Choroid plexus epithelial cell (primary cell): ENCODE data around the gene TBX18.

Experiments
- DNase-seq: peaks from one replicate; pipeline ENCODE4 v3.0.0-alpha.2; 2010; ENCODE audit warnings: low read depth
- H3K4me3 ChIP-seq: 2 replicates; pipeline ENCODE4 v1.5.1; 2011; ENCODE audit warnings: low read depth, mild to moderate bottlenecking, control low read depth, low read length, moderate library complexity
- CTCF ChIP-seq: conservative IDR thresholded peaks from 2 replicates; pipeline ENCODE4 v1.5.1; 2011; ENCODE audit warnings: low read depth, mild to moderate bottlenecking, control low read depth, inconsistent platforms, low read length, moderate library complexity

The TBX18 gene

DNA sequence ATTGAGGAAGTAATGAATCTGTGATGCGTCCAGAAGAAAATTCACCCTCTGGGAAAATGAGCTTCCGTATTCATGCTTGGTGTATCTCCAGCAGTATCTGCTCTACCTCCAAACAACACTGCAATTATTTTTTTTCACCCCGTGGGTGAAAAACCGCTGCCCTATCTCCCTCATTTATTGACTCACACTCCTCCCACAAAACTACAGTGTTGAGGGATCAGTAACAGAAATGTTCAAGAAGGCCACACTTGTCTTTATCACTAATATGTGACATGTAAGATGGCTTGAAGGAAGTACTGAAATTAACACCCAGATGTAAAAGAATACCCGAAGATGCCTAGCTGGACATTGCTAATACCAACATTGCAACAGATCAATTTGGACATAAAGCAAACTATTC lies 4.9 kb upstream of the TBX18 start:
- peak; percentile 58 for DNase-seq
- no peak for TF ChIP-seq CTCF

DNA sequence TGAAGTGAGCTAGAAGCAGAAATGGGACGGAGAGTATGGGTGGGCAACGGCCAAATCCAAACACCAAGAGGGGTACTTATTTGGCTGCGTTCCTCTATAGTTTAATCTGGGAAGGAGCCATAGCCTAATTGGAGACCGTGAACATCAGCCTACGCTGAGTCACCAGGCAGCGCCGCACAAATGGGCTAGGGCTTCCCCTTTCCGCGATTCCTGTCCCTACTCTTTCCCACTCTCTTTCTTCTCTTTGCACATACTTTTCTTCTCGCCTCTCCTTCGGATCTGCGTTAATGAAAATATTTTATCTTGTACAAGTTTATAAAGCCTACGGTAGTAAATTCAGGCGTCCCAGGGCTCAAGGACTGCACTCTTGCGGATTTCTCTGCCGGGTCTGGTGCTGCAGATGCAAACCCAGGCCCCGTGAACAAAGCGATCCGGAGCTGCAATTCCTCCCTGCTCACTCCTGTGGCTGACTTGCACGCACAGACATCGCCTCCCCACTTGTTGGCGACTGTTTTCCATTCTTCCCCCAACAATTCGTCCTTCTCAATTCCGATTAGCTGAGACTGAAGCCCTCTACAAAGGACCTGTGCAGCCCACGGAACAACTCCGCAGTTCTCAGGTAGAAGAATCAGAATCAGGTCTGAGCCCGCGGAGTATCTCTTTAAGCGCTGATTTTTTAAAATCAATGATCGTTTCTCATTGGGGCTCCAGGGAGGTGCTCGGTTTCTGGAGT lies 4.2 kb upstream of the TBX18 start:
- H3K4me3 ChIP-seq: peak overlapping the region; percentile 66
- DNase-seq: peak; percentile 85
- TF ChIP-seq CTCF: peak; percentile 18

More for the DNA sequence above, 4.9 kb upstream of the TBX18 start:
- peak overlapping the region; percentile 66 for H3K4me3 ChIP-seq

- no peak for TF ChIP-seq CTCF
- DNase-seq: no peak
- peak overlapping the region; percentile 31 for H3K4me3 ChIP-seq
These were observed 3.3 kb upstream of the TBX18 start for GRCh38 chr6:84767526-84768201.

DNA sequence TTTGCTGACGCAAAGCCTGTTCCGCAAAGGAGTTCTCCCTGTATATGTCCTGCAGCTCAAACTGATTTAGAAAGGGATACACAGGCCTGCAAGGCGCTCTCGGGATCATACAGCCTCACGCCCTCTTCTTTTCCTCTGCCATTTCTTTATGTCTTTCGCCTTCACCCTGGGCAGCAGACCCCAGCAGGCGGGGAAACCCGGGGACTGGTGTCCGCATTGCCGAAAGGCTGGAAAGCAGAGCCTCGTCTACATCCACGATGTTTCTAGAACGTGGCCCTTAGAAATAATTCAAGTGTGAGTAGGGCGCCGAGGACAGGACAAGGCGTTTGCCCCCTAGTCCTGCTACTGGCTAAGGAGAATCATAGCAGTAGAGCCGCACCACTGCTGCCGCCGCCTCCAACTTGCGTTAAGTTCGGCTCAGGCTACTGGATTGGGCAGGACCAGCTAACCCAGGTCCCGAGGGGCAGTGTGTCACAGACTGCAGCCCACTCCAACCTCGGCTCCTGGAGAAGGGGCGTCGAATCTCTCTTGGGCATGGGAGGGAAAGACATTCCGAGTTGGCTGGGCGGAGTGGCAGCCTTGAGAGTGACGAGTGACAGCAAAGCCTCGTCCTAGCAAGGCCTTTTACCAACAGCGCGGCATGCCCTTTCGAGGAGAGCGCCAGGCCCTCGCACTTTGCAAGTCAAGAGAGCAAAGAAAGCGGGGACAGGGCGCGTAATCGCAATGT lies 2.6 kb upstream of the TBX18 start:
- H3K4me3 ChIP-seq: no peak overlapping the region
- no peak for TF ChIP-seq CTCF
- DNase-seq: no peak

GRCh38 chr6:84766118-84766798 lies 1.9 kb upstream of the TBX18 start:
- no peak overlapping the region for H3K4me3 ChIP-seq
- no peak for TF ChIP-seq CTCF
- peak; percentile 74 for DNase-seq

DNA sequence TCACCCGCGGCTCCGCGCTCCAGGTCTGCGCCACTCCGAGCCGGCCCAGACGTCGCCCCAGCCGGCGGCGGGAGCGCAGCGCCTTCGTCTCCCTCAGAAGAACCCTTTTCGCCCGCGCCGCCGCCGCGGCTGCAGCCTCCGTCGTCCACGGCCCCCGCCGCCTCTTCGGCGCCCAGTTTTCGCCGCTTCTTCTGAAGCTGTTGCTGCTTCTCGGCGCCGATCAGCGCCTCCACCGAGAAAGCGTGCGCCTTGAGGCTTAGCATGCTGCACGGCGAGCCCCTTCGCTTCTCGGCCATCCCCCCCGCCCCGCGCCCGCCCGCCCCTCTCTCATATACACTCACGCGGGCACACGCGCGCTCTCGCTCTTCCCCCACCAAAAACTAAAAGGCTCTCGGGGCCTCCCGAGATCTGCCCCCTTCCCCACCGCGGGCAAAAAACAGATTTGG lies 489 bp downstream of the TBX18 start:
- TF ChIP-seq CTCF: no peak
- peak overlapping the region; percentile 87 for H3K4me3 ChIP-seq
- DNase-seq: no peak
